Neuronal stem cell (in vitro differentiated cells): Measurements from ENCODE around the gene FTCD.

ENCODE experiments used
- DNase-seq: peaks from one replicate; pipeline ENCODE4 v3.0.0-alpha.2; 2013; ENCODE audit warnings: low spot score
- H2AFZ ChIP-seq: one replicate; pipeline ENCODE4 v1.6.1; 2013; ENCODE audit warnings: mild to moderate bottlenecking, low read length, inconsistent platforms
- H2AK5ac ChIP-seq: 2 replicates; pipeline ENCODE4 v1.6.1; 2013; ENCODE audit warnings: low read depth, mild to moderate bottlenecking, inconsistent platforms, low read length, moderate library complexity, mixed read lengths
- H2BK120ac ChIP-seq: 2 replicates; pipeline ENCODE4 v1.6.1; 2013; ENCODE audit warnings: low read depth, mild to moderate bottlenecking, inconsistent platforms, low read length, moderate library complexity, mixed read lengths
- H2BK12ac ChIP-seq: one replicate; pipeline ENCODE4 v1.6.1; 2013; ENCODE audit warnings: low read length, inconsistent platforms
- H2BK15ac ChIP-seq: 2 replicates; pipeline ENCODE4 v1.6.1; 2013; ENCODE audit warnings: mild to moderate bottlenecking, low read length, inconsistent platforms, mixed read lengths
- H2BK5ac ChIP-seq: one replicate; pipeline ENCODE4 v1.6.1; 2013; ENCODE audit warnings: inconsistent platforms, mild to moderate bottlenecking, low read length, moderate library complexity
- H3K14ac ChIP-seq: one replicate; pipeline ENCODE4 v1.6.1; 2013; ENCODE audit warnings: low read length, inconsistent platforms
- H3K18ac ChIP-seq: 2 replicates; pipeline ENCODE4 v1.6.1; 2013; ENCODE audit warnings: low read length, inconsistent platforms
- H3K23ac ChIP-seq: 2 replicates; pipeline ENCODE4 v1.6.1; 2013; ENCODE audit warnings: low read depth, mild to moderate bottlenecking, mixed read lengths, low read length, inconsistent platforms; ENCODE audit not compliant: poor library complexity
- H3K27ac ChIP-seq: replicated peaks from 3 replicates; pipeline ENCODE4 v1.5.1; 2013; ENCODE audit warnings: low read length, inconsistent platforms
- H3K27me3 ChIP-seq, 3 experiments: 2 replicates each; pipeline ENCODE4 v1.6.1; 2013; ENCODE audit warnings: low read length in 3 of 3, mild to moderate bottlenecking in 2 of 3, inconsistent platforms in 1 of 3, low read depth in 1 of 3, mixed read lengths in 1 of 3, moderate library complexity in 1 of 3; ENCODE audit not compliant: control insufficient read depth in 3 of 3, insufficient read depth in 3 of 3
- H3K36me3 ChIP-seq, 2 donors: replicated peaks in 1 of 2; 2 replicates each; pipeline ENCODE4 v1.6.1; 2013; ENCODE audit warnings: low read length in 2 of 2; ENCODE audit not compliant: control insufficient read depth in 2 of 2, insufficient read depth in 2 of 2
- H3K4ac ChIP-seq: 2 replicates; pipeline ENCODE4 v1.6.1; 2013; ENCODE audit warnings: inconsistent platforms, mild to moderate bottlenecking, low read length, moderate library complexity
- H3K4me1 ChIP-seq, 2 donors: 1 replicate in 1 of 2; 2 replicates in 1 of 2; pipeline ENCODE4 v1.6.1; 2013; ENCODE audit warnings: low read length in 2 of 2, low read depth in 1 of 2; ENCODE audit not compliant: control insufficient read depth in 2 of 2, insufficient read depth in 1 of 2
- H3K4me2 ChIP-seq: one replicate; pipeline ENCODE4 v1.6.1; 2013; ENCODE audit warnings: mild to moderate bottlenecking, low read length, inconsistent platforms; ENCODE audit not compliant: insufficient read depth, poor library complexity, severe bottlenecking
- H3K4me3 ChIP-seq, 2 donors: 2 replicates each; pipeline ENCODE4 v1.5.1; 2013; ENCODE audit warnings: low read length in 2 of 2, mild to moderate bottlenecking in 2 of 2, inconsistent platforms in 1 of 2, moderate library complexity in 1 of 2
- H3K79me1 ChIP-seq: one replicate; pipeline ENCODE4 v1.6.1; 2013; ENCODE audit warnings: low read depth, mild to moderate bottlenecking, inconsistent platforms, low read length, moderate library complexity
- H3K9ac ChIP-seq: one replicate; pipeline ENCODE4 v1.6.1; 2013; ENCODE audit warnings: mild to moderate bottlenecking, low read depth, low read length, inconsistent platforms; ENCODE audit not compliant: poor library complexity
- H3K9me3 ChIP-seq, 2 donors: replicated peaks in 1 of 2; 2 replicates each; pipeline versions ENCODE3 to v1.6.1; 2013; ENCODE audit warnings: low read length in 2 of 2, mild to moderate bottlenecking in 2 of 2, inconsistent platforms in 1 of 2, low read depth in 1 of 2, mixed read lengths in 1 of 2, moderate library complexity in 1 of 2; ENCODE audit not compliant: control insufficient read depth in 2 of 2, insufficient read depth in 1 of 2
- H4K8ac ChIP-seq: one replicate; pipeline ENCODE4 v1.6.1; 2013; ENCODE audit warnings: low read depth, mild to moderate bottlenecking, inconsistent platforms, low read length, moderate library complexity
- H4K91ac ChIP-seq: one replicate; pipeline ENCODE4 v1.6.1; 2013; ENCODE audit warnings: low read length, low read depth, mild to moderate bottlenecking, inconsistent platforms; ENCODE audit not compliant: poor library complexity
- WGBS, 2 donors: extraction: QIAGEN DNeasy Blood & Tissue Kit; methylation state at CpG; one replicate each; pipeline ENCODE4 v1.1.7; 2013; ENCODE audit warnings: missing lambda C conversion rate in 2 of 2, mixed read lengths in 1 of 2; ENCODE audit not compliant: insufficient read length in 2 of 2, insufficient replicate concordance in 1 of 2; ENCODE audit errors: extremely low coverage in 2 of 2; 5-methylcytosine and 5-hydroxymethylcytosine counted together

FTCD gene

GRCh38 chr21:46087641-46088040 lies 67.7 kb downstream of the FTCD start:
- Histone ChIP-seq H2BK5ac (no peak overlapping the region), H3K79me1 (peaks cover 5% of the 10 kb centered on the region), H3K27ac (no peak overlapping the region), H3K4me1 (peaks cover 0 to 2% of the 10 kb centered on the region in 2 donors), H3K23ac (no peak overlapping the region), H3K14ac (no peak overlapping the region), H3K4me2 (no peak overlapping the region), H3K18ac (no peak overlapping the region), H2BK12ac (no peak overlapping the region), H3K9ac (no peak overlapping the region), H3K9me3 (peaks cover 0 to 2% of the 10 kb centered on the region in 2 donors), H4K91ac (no peak overlapping the region), H3K27me3 (no peaks in the 10 kb centered on the region), H3K36me3 (no peaks in the 10 kb centered on the region), H3K4ac (no peak overlapping the region), H2BK15ac (no peak overlapping the region), H2BK120ac (no peak overlapping the region), H3K4me3 (no peak overlapping the region), H2AFZ (no peak overlapping the region), H2AK5ac (no peak overlapping the region), H4K8ac (no peak overlapping the region)
- no CpG with 5 or more reads among the region's 1 CpG for WGBS, 2 donors
- no peak for DNase-seq
